ENCODE measurements around the gene ALKBH4.
A peak's percentile ranks its signal among the peaks of the same experiment; 100 is the strongest.
"Not testable (repeated sequence)": the region's sequence is repeated elsewhere in the genome, so short reads cannot be mapped to it uniquely, and the experiment has no call there.

The ALKBH4 gene

GRCh38 chr7:102478314-102479208 is 13.9 kb upstream of the ALKBH4 start, which contains the start of gene POLR2J:
Gene POLR2J, minus strand, starts transcription at chr7:102478922. Its CDS starts 62 bp downstream, at chr7:102478860.
- DNase-seq (ENCODE audit: low read depth in 3 of 3), result peak; percentile 75 to 86 (median 80)

GRCh38 chr7:102474736-102475435 is 10.2 kb upstream of the ALKBH4 start:
- not testable (repeated sequence) for DNase-seq (ENCODE audit: low read depth in 3 of 3)

GRCh38 chr7:102474116-102474515 is 9.5 kb upstream of the ALKBH4 start:
- not testable (repeated sequence) for DNase-seq (ENCODE audit: low read depth in 3 of 3)

- no peak for DNase-seq (ENCODE audit: low read depth in 3 of 3)
Measured at GRCh38 chr7:102473271-102473991, 8.8 kb upstream of the ALKBH4 start.

GRCh38 chr7:102472126-102473041 is 7.7 kb upstream of the ALKBH4 start:
- no peak for DNase-seq (ENCODE audit: low read depth in 3 of 3)

GRCh38 chr7:102471791-102472125 is 7.1 kb upstream of the ALKBH4 start:
- no peak for DNase-seq (ENCODE audit: low read depth in 3 of 3)

- no peak for DNase-seq (ENCODE audit: low read depth in 3 of 3)
Measured at GRCh38 chr7:102469972-102470825, 5.5 kb upstream of the ALKBH4 start.

GRCh38 chr7:102469351-102469971 is 4.8 kb upstream of the ALKBH4 start:
- no peak for DNase-seq (ENCODE audit: low read depth in 3 of 3)

GRCh38 chr7:102468478-102469350 is 4.1 kb upstream of the ALKBH4 start:
- DNase-seq (ENCODE audit: low read depth in 3 of 3), result no peak

GRCh38 chr7:102467581-102468477 is 3.2 kb upstream of the ALKBH4 start:
- DNase-seq (ENCODE audit: low read depth in 3 of 3), result no peak

- no peak for DNase-seq (ENCODE audit: low read depth in 3 of 3)
Measured at GRCh38 chr7:102466097-102466496, 1.4 kb upstream of the ALKBH4 start.

GRCh38 chr7:102463841-102464576 is 654 bp downstream of the ALKBH4 start:
- DNase-seq (ENCODE audit: low read depth in 3 of 3), result no peak

GRCh38 chr7:102460467-102460866 is 4.2 kb downstream of the ALKBH4 start:
- no peak for DNase-seq (ENCODE audit: low read depth in 3 of 3)

- DNase-seq (ENCODE audit: low read depth in 3 of 3), result no peak
Measured at GRCh38 chr7:102459221-102459844, 5.3 kb downstream of the ALKBH4 start.

- DNase-seq (ENCODE audit: low read depth in 3 of 3), result no peak
Measured at GRCh38 chr7:102457352-102457924, 7.2 kb downstream of the ALKBH4 start.

GRCh38 chr7:102456327-102456726 is 8.3 kb downstream of the ALKBH4 start:
- DNase-seq (ENCODE audit: low read depth in 3 of 3), result no peak

All from stimulated activated CD4-positive, alpha-beta T cell treated with anti-CD3 and anti-CD28 coated beads, TNF-alpha, amount 100 ng/mL, for 24 hours (primary cell).